CD4-positive, alpha-beta memory T cell (primary cell): ENCODE results near the gene PEPD. TPM values are rescaled to one million over a fixed set of nuclear protein-coding genes. Genes with fewer than 3 reads are reported as not detected.
"Not testable (repeated sequence)": the region's sequence is repeated elsewhere in the genome, so short reads cannot be mapped to it uniquely, and the experiment has no call there.

Experiments
- CTCF ChIA-PET: fragments of 350-600 bp; sonication (Branson Sonifier 250); formaldehyde crosslinking; loops from one replicate; lab custom pipeline; 2021; ENCODE audit warnings: inconsistent platforms; ENCODE audit not compliant: partially characterized antibody; lab: Charles Lee
- POLR2A ChIA-PET: fragments of 350-600 bp; sonication (Branson Sonifier 250); formaldehyde crosslinking; loops from one replicate; lab custom pipeline; 2021; ENCODE audit not compliant: partially characterized antibody; lab: Charles Lee
- DNase-seq, 5 donors: peaks; one replicate each; pipeline versions ENCODE4 v3.0.0 to v3.0.0-alpha.2; 2020 to 2022; ENCODE audit warnings: mixed read lengths in 1 of 5
- H3K27ac ChIP-seq: one replicate; pipeline ENCODE4 v1.7.0; 2013; ENCODE audit warnings: low read depth, low read length
- H3K27me3 ChIP-seq: 2 replicates; pipeline ENCODE4 v1.7.0; 2013; ENCODE audit warnings: mild to moderate bottlenecking, low read length, moderate library complexity; ENCODE audit not compliant: insufficient read depth
- H3K36me3 ChIP-seq: 2 replicates; pipeline ENCODE4 v1.7.0; 2013; ENCODE audit warnings: mild to moderate bottlenecking, low read length, moderate library complexity; ENCODE audit not compliant: insufficient read depth
- H3K4me1 ChIP-seq: 2 replicates; pipeline ENCODE4 v1.7.0; 2013; ENCODE audit warnings: mild to moderate bottlenecking, low read length, moderate library complexity; ENCODE audit not compliant: insufficient read depth
- H3K4me3 ChIP-seq, 2 donors: one replicate each; pipeline ENCODE4 v1.7.0; 2013; ENCODE audit warnings: low read length in 2 of 2, mild to moderate bottlenecking in 1 of 2
- H3K9me3 ChIP-seq, 2 donors: one replicate each; pipeline ENCODE4 v1.7.0; 2013; ENCODE audit warnings: low read length in 2 of 2, control low read depth in 1 of 2; ENCODE audit not compliant: control insufficient read depth in 1 of 2
- H3K27ac Mint-ChIP-seq, 7 donors: one replicate each; pipeline ENCODE4 v1.8.0; 2020 to 2021; ENCODE audit warnings: mixed read lengths in 7 of 7, mild to moderate bottlenecking in 6 of 7, inconsistent platforms in 3 of 7, moderate library complexity in 3 of 7
- H3K27me3 Mint-ChIP-seq, 2 donors: one replicate each; pipeline ENCODE4 v1.8.0; 2020 to 2021; ENCODE audit warnings: mixed read lengths in 2 of 2
- H3K36me3 Mint-ChIP-seq, 2 donors: one replicate each; pipeline ENCODE4 v1.8.0; 2020 to 2021; ENCODE audit warnings: mixed read lengths in 2 of 2, inconsistent platforms in 1 of 2, mild to moderate bottlenecking in 1 of 2
- H3K4me1 Mint-ChIP-seq, 4 donors: one replicate each; pipeline ENCODE4 v1.8.0; 2020 to 2021; ENCODE audit warnings: mixed read lengths in 4 of 4, mild to moderate bottlenecking in 1 of 4
- H3K4me3 Mint-ChIP-seq, 8 donors: one replicate each; pipeline ENCODE4 v1.8.0; 2020 to 2021; ENCODE audit warnings: mixed read lengths in 8 of 8, mild to moderate bottlenecking in 7 of 8, moderate library complexity in 6 of 8, inconsistent platforms in 3 of 8
- H3K9me3 Mint-ChIP-seq, 8 donors: one replicate each; pipeline ENCODE4 v1.8.0; 2020 to 2021; ENCODE audit warnings: mixed read lengths in 8 of 8, mild to moderate bottlenecking in 5 of 8, inconsistent platforms in 3 of 8, moderate library complexity in 1 of 8
- intact Hi-C: fragments of 100-400 bp; cut with micrococcal nuclease; formaldehyde crosslinking; loops from one replicate; pipeline ENCODE4 v1.15.1; 2023
- polyA plus RNA-seq, 2 donors: library from polyadenylated mRNA; unstranded; fragments of 300-500 nt; fragmentation: Illumina TruSeq; gene quantifications; one replicate each; pipeline ENCODE4 v1.2.3, GENCODE V29; 2021
- total RNA-seq, 2 experiments: library from RNA; stranded (reverse); gene quantifications; one replicate each; pipeline ENCODE4 v1.2.3, GENCODE V29; 2021

PEPD gene
- total RNA-seq (10 to 100 TPM; 27.6 to 35.1 TPM), polyA plus RNA-seq (100 to 1,000 TPM; 121 to 213 TPM)

GRCh38 chr19:33521480-33522370 is at the start of gene PEPD:
PEPD (minus strand) TSS chr19:33521791; CDS start chr19:33521760, 31 bp downstream.
- CTCF ChIA-PET = interaction anchor here (0.9 to 1.4 kb wide), 2 partner anchors 13 to 106 kb away, joined by 3 read pairs; no protein-coding TSS in a partner anchor
- Histone ChIP-seq H3K4me3 (peak within 1 kb of the TSS; percentile 72 to 85), H3K27me3 (no peaks in the 10 kb centered on the region), H3K4me1 (peaks cover 24% of the 10 kb centered on the region), H3K36me3 (no peaks in the 10 kb centered on the region), H3K27ac (peak within 1 kb of the TSS; percentile 53), H3K9me3 (no peaks in the 10 kb centered on the region)
- Mint-ChIP-seq H3K27me3 (no peaks in the 10 kb centered on the region), H3K27ac (peak within 1 kb of the TSS; percentile 47 to 95 (median 90)), H3K9me3 (no peaks in the 10 kb centered on the region), H3K36me3 (peaks cover 0 to 5% of the 10 kb centered on the region in 2 donors), H3K4me1 (peaks cover 15 to 36% (median 23%) of the 10 kb centered on the region in 4 donors), H3K4me3 (peak within 1 kb of the TSS; percentile 78 to 92 (median 87))
- intact Hi-C loops = loop anchor here (1.0 kb wide), 1 partner anchor 344 kb away; no protein-coding TSS in a partner anchor
- DNase-seq = peak; percentile 62 to 74 (median 72)
- POLR2A ChIA-PET = interaction anchor here (0.8 to 2.2 kb wide), 4 partner anchors 91 to 941 kb away, joined by 3 to 8 read pairs (median 4); partner anchors contain the start of genes CEBPG and PDCD5

DNA sequence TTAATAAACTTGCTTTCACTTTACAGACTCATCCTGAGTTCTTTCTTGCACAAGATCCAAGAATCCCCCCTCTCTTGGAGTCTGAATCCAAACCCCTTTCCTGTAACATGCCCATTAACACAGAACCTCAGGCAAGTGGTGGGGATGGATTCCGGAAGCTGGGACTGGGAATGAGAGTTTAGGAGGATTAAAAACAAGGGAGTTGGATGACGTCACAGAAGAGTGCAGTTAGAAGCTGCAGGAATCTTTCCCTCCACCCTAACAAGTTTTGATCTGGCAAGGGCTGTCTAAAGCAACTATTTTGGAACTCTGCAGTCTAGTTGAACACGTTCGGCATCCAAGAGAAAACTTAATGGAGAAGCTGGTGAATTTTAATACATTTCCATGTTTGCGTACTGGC is 48.2 kb upstream of the PEPD start:
- POLR2A ChIA-PET = no interaction called here
- H3K27me3 Mint-ChIP-seq = peaks cover 18 to 28% of the 10 kb centered on the region in 2 donors
- H3K36me3 ChIP-seq = no peaks in the 10 kb centered on the region
- H3K27ac ChIP-seq = no peak overlapping the region
- peaks cover 0 to 9% of the 10 kb centered on the region in 2 donors for H3K9me3 ChIP-seq
- CTCF ChIA-PET = no interaction called here
- H3K9me3 Mint-ChIP-seq = peaks cover 2 to 23% (median 13%) of the 10 kb centered on the region in 8 donors
- DNase-seq = no peak
- no peaks in the 10 kb centered on the region for H3K27me3 ChIP-seq
- H3K4me3 ChIP-seq = no peak overlapping the region
- no peaks in the 10 kb centered on the region for H3K4me1 ChIP-seq
- intact Hi-C loops = no loop called here
- no peak overlapping the region for H3K27ac Mint-ChIP-seq
- H3K4me3 Mint-ChIP-seq = no peak overlapping the region
- no peaks in the 10 kb centered on the region for H3K36me3 Mint-ChIP-seq
- H3K4me1 Mint-ChIP-seq = no peaks in the 10 kb centered on the region

DNA sequence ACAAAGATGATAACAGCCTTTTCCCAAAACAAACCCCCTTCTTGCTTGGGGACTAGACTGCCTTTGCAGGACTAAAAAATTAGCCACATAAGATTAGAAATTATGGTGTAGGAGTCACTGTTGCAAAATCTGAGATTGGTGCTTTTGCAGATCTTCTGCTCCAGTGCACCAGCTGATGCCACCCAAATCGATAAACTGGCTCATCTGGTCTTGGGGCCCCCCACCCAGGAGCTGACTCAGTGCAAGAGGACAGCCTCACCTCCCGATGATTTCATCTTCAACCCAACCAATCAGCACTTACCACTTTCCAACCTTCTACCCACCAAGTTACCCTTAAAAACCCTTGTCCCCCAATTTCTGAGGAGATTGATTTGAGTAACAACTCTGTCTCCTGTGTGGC is 47.1 kb upstream of the PEPD start:
- Mint-ChIP-seq H3K36me3 (no peaks in the 10 kb centered on the region), H3K27ac (no peak overlapping the region), H3K4me3 (no peak overlapping the region), H3K4me1 (no peaks in the 10 kb centered on the region), H3K27me3 (peaks cover 19 to 32% of the 10 kb centered on the region in 2 donors), H3K9me3 (peaks cover 0 to 13% (median 5%) of the 10 kb centered on the region in 8 donors)
- no peak overlapping the region for H3K4me3 ChIP-seq
- ChIA-PET POLR2A (no interaction called here), CTCF (no interaction called here)
- intact Hi-C loops = no loop called here
- no peak for DNase-seq
- H3K4me1 ChIP-seq = no peaks in the 10 kb centered on the region
- H3K27me3 ChIP-seq = no peaks in the 10 kb centered on the region
- no peaks in the 10 kb centered on the region for H3K9me3 ChIP-seq
- H3K36me3 ChIP-seq = no peaks in the 10 kb centered on the region
- H3K27ac ChIP-seq = no peak overlapping the region

DNA sequence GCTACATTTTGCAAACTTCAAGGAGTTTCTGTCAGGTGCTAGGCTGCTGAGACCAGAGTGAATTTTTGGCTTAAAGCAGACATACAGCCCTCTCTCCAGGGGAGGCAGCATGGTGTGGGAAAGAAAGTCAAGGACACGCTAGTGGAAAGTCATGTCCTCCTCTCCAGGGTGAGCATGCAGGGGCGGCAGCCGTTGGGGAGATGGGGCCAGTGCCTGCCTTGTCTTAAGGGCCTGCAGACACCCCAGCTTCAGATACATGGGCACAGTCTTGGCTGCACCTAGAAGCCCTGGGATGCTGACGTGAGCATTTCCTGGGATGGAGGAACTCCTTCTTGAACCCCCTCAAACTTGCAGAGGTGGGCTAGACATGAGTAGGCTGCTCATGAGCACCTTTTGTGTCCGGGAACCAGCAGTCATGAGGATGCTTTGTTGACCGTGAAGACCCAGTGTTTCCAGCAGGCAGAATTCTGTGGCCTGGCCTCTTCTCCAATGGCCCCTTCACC is 43.3 kb upstream of the PEPD start:
- CTCF ChIA-PET = no interaction called here
- Histone ChIP-seq H3K27ac (no peak overlapping the region), H3K4me3 (no peak overlapping the region), H3K9me3 (no peaks in the 10 kb centered on the region), H3K27me3 (no peaks in the 10 kb centered on the region), H3K36me3 (no peaks in the 10 kb centered on the region), H3K4me1 (no peaks in the 10 kb centered on the region)
- POLR2A ChIA-PET = no interaction called here
- Mint-ChIP-seq H3K36me3 (no peaks in the 10 kb centered on the region), H3K27ac (no peak overlapping the region), H3K27me3 (peaks cover 13 to 24% of the 10 kb centered on the region in 2 donors), H3K4me1 (no peaks in the 10 kb centered on the region), H3K9me3 (peaks cover 0 to 2% (median 0%) of the 10 kb centered on the region in 8 donors), H3K4me3 (no peak overlapping the region)
- intact Hi-C loops = no loop called here
- DNase-seq = no peak

DNA sequence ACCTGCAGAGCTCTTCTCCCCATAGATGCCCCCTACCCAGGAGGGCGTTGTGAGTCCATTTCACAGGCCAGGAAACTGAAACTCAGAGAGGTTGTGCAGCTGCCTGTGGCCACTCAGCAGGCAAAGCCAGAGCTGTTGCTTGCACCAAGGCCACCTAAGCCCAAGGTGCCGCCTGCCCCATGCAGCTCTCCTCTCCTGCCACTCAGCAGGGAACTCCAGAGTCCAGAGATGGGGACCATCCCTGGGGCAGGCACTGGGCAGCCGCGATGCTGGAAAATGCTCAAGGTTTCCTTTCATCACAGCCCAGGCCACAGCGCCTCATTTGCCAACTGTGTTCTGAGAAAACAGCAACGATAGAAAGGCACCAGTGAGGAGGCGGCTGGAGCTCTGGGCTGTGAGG is 41.0 kb upstream of the PEPD start:
- no peak overlapping the region for H3K27ac Mint-ChIP-seq

DNA sequence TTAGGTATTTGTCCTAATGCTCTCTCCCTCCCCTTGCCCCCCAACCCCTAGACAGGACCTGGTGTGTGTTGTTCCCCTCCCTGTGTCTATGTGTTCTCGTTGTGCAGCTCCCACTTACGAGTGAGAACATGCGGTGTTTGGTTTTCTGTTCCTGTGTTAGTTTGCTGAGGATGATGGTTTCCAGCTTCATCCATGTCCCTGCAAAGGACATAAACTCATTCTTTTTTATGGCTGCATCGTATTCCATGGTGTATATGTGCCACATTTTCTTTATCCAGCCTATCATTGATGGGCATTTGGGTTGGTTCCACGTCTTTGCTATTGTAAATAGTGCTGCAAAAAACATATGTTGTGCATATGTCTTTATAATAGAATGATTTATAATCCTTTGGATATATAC is 40.1 kb upstream of the PEPD start:
- H3K4me1 Mint-ChIP-seq, H3K27me3 ChIP-seq, H3K4me1 ChIP-seq, intact Hi-C loops, H3K36me3 Mint-ChIP-seq, CTCF ChIA-PET, H3K9me3 ChIP-seq, H3K4me3 ChIP-seq, H3K4me3 Mint-ChIP-seq, DNase-seq, H3K27ac Mint-ChIP-seq, H3K27ac ChIP-seq, POLR2A ChIA-PET, H3K36me3 ChIP-seq, H3K9me3 Mint-ChIP-seq: not testable (repeated sequence)
- peaks cover 2 to 12% of the 10 kb centered on the region in 2 donors for H3K27me3 Mint-ChIP-seq

More for the DNA sequence above, 41.0 kb upstream of the PEPD start:
- Histone ChIP-seq H3K36me3 (no peaks in the 10 kb centered on the region), H3K4me3 (no peak overlapping the region), H3K27me3 (no peaks in the 10 kb centered on the region), H3K27ac (no peak overlapping the region), H3K4me1 (no peaks in the 10 kb centered on the region), H3K9me3 (no peaks in the 10 kb centered on the region)
- no peaks in the 10 kb centered on the region for H3K4me1 Mint-ChIP-seq
- POLR2A ChIA-PET = no interaction called here
- no peak for DNase-seq
- no peaks in the 10 kb centered on the region for H3K36me3 Mint-ChIP-seq
- CTCF ChIA-PET = no interaction called here
- H3K9me3 Mint-ChIP-seq = peaks cover 0 to 2% (median 0%) of the 10 kb centered on the region in 8 donors
- intact Hi-C loops = no loop called here
- peaks cover 5 to 16% of the 10 kb centered on the region in 2 donors for H3K27me3 Mint-ChIP-seq
- no peak overlapping the region for H3K4me3 Mint-ChIP-seq

DNA sequence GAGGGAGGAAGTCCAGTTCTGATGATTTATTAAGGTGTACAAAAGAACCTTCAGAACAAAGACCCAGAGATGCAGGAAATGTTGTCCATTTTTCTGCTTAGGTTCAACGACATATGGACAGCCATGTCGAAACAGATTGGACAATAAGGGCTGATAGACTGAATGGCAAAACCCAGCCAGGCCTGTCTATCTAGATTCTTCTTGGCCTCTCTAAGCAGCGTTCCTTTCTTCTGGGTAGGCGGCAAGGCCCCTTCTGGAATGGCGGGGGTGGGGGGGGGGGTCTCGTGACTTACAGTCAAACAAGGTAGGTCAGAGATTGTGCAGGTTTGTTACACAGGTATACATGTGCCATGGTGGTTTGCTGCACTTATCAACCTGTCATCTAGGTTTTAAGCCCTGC is 39.7 kb upstream of the PEPD start:
- intact Hi-C loops = no loop called here
- POLR2A ChIA-PET = no interaction called here
- Histone ChIP-seq H3K9me3 (no peaks in the 10 kb centered on the region), H3K4me1 (no peaks in the 10 kb centered on the region), H3K36me3 (no peaks in the 10 kb centered on the region), H3K4me3 (no peak overlapping the region), H3K27me3 (no peaks in the 10 kb centered on the region), H3K27ac (no peak overlapping the region)
- Mint-ChIP-seq H3K36me3 (no peaks in the 10 kb centered on the region), H3K4me1 (no peaks in the 10 kb centered on the region), H3K4me3 (no peak overlapping the region), H3K9me3 (peaks cover 0 to 2% (median 0%) of the 10 kb centered on the region in 8 donors), H3K27me3 (peaks cover 2 to 10% of the 10 kb centered on the region in 2 donors), H3K27ac (no peak overlapping the region)
- CTCF ChIA-PET = no interaction called here
- no peak for DNase-seq
